GM15510 (cell line): ENCODE results near the gene LRRC31.

Experiments
- POLR2A ChIP-seq: IDR thresholded peaks from 3 replicates; pipeline ENCODE4 v1.6.1; 2011; ENCODE audit warnings: borderline replicate concordance; ENCODE audit not compliant: insufficient read length; ENCODE audit errors: extremely low read depth

Gene LRRC31

DNA sequence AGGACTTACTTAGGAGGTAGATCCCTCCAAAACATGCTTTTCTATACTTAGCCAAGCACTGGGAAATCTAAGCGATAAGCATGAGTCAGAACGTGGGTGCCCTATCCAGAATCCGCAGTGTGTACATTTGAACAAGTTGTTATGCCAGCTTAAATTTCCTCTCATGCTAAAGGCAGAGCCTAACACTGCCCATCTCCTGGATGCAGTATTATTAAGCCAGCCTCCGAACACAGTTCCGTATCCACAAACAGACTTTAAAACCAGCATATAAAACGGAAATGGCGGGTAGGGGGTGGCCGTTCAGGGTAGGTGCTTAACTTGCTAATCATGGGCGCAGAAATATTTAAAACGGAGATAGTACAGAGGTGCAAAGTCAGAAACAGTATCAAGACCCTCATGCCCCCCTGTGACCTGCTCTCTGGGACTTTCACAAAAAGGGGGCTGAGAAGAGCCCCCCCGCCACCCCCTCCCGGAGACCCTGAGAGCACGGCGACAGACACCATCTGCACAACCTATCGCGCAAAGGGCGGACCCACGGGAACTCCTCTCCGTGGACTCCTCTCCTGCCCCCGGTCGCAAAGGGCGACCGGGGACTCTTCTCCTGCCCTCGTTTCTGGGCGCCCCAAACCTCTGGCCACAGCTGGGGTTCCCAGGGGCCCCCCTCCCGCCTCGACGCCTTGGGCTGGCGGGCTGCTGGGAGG, 58.0 kb downstream of the LRRC31 start:
- TF ChIP-seq POLR2A: no peak

DNA sequence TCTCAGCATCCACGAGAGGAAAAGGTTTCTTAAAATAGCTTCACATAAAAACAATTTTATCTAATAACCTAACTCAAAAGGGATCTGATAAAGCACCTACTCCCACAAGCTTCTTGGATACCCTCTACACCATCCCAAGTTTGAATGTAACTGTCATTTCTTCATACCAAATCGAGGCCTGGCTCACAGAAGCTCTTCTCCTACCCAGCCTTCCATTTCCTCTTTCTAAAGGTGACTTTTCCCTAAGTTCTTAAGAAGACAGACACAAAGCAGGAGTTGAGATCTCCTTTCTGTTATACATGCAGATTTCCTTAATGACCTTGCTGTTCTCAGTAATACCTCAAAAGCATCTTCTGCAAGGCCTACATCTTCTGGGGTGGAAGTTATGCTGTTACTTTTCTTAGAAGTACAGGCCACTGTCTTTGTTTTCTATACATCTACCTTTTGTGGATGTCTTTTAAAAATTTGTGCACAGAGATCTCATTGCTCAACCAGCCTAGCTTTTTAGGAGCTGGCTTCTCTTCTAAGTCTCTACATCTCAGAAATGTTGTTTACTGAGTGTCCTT, 60.4 kb downstream of the LRRC31 start:
- TF ChIP-seq POLR2A: no peak

- no peak for TF ChIP-seq POLR2A
These were observed 65.1 kb downstream of the LRRC31 start for GRCh38 chr3:169804681-169805080.

DNA sequence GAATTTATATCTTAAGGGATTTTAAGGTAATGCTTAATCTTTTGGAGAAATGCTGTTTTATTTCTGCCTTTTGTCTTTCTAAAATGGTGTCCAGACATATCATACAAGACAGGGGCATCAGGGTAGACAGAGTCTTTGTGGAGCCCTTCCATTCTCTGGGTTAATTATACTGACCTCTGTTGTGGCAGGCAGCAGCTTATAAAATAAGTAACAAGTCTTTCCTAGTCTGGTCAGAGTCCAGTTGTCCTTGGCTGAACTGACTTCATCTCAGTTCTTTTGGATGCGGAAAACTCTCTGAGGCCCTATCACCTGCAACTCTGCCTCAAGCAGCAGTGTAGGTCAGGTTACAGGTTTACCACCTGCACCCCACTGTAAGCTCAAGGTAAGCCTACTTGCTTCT, 77.4 kb downstream of the LRRC31 start:
- no peak for TF ChIP-seq POLR2A

GRCh38 chr3:169790687-169791429, 78.9 kb downstream of the LRRC31 start:
- no peak for TF ChIP-seq POLR2A

DNA sequence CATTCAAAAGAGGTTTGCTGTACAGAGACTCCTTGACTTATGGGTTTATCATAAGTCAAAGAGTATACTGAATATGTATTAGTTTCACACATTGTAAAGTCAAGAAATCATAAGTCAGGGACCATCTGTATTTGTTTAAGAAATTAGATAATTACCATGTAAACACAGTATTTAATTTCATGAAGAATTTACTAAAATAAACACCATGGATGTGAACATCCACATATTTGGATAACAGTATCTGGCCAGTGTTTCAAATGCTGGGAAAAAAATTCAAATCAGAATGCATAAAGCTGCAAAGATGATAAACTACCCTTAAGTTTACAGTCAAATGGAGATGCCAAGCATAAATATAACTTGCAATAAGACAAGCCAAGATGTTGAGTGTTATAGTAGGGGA, 79.5 kb downstream of the LRRC31 start:
- no peak for TF ChIP-seq POLR2A
